ENCODE measurements around the gene CRTC3.
"Not testable (repeated sequence)": the region's sequence is repeated elsewhere in the genome, so short reads cannot be mapped to it uniquely, and the experiment has no call there.

The CRTC3 gene

GRCh38 chr15:90618330-90619125 is 88.8 kb downstream of the CRTC3 start:
- DNase-seq (ENCODE audit: low read depth in 4 of 4, low spot score in 1 of 4) = no peak

- no peak for DNase-seq (ENCODE audit: low read depth in 4 of 4, low spot score in 1 of 4)
Observed at GRCh38 chr15:90619468-90619867, 89.7 kb downstream of the CRTC3 start.

GRCh38 chr15:90619939-90620338 is 90.2 kb downstream of the CRTC3 start:
- DNase-seq (ENCODE audit: low read depth in 4 of 4, low spot score in 1 of 4) = no peak

- DNase-seq (ENCODE audit: low read depth in 4 of 4, low spot score in 1 of 4) = no peak
Observed at GRCh38 chr15:90620379-90621067, 90.8 kb downstream of the CRTC3 start.

- DNase-seq (ENCODE audit: low read depth in 4 of 4, low spot score in 1 of 4) = no peak
Observed at GRCh38 chr15:90623854-90624253, 94.1 kb downstream of the CRTC3 start.

- no peak for DNase-seq (ENCODE audit: low read depth in 4 of 4, low spot score in 1 of 4)
Observed at GRCh38 chr15:90624278-90624981, 94.7 kb downstream of the CRTC3 start.

GRCh38 chr15:90625037-90625436 is 95.3 kb downstream of the CRTC3 start:
- no peak for DNase-seq (ENCODE audit: low read depth in 4 of 4, low spot score in 1 of 4)

GRCh38 chr15:90629217-90629616 is 99.5 kb downstream of the CRTC3 start:
- no peak for DNase-seq (ENCODE audit: low read depth in 4 of 4, low spot score in 1 of 4)

- DNase-seq (ENCODE audit: low read depth in 4 of 4, low spot score in 1 of 4) = no peak
Observed at GRCh38 chr15:90633360-90633759, 103.6 kb downstream of the CRTC3 start.

GRCh38 chr15:90636993-90637392 is 107.3 kb downstream of the CRTC3 start:
- DNase-seq (ENCODE audit: low read depth in 4 of 4, low spot score in 1 of 4) = not testable (repeated sequence)

GRCh38 chr15:90637693-90638092 is 108.0 kb downstream of the CRTC3 start:
- DNase-seq (ENCODE audit: low read depth in 4 of 4, low spot score in 1 of 4) = no peak

- DNase-seq (ENCODE audit: low read depth in 4 of 4, low spot score in 1 of 4) = no peak
Observed at GRCh38 chr15:90638201-90638691, 108.5 kb downstream of the CRTC3 start.

- no peak for DNase-seq (ENCODE audit: low read depth in 4 of 4, low spot score in 1 of 4)
Observed at GRCh38 chr15:90638963-90639362, 109.2 kb downstream of the CRTC3 start.

GRCh38 chr15:90640862-90641261 is 111.1 kb downstream of the CRTC3 start:
- DNase-seq (ENCODE audit: low read depth in 4 of 4, low spot score in 1 of 4) = no peak

GRCh38 chr15:90641581-90642463 is 112.1 kb downstream of the CRTC3 start:
- DNase-seq (ENCODE audit: low read depth in 4 of 4, low spot score in 1 of 4) = no peak

GRCh38 chr15:90642464-90643300 is 113.0 kb downstream of the CRTC3 start:
- no peak for DNase-seq (ENCODE audit: low read depth in 4 of 4, low spot score in 1 of 4)

GRCh38 chr15:90643301-90643632 is 113.5 kb downstream of the CRTC3 start:
- no peak for DNase-seq (ENCODE audit: low read depth in 4 of 4, low spot score in 1 of 4)

GRCh38 chr15:90644526-90644925 is 114.8 kb downstream of the CRTC3 start:
- DNase-seq (ENCODE audit: low read depth in 4 of 4, low spot score in 1 of 4) = no peak

- no peak for DNase-seq (ENCODE audit: low read depth in 4 of 4, low spot score in 1 of 4)
Observed at GRCh38 chr15:90644952-90645725, 115.4 kb downstream of the CRTC3 start.
